HEK293 (cell line): ENCODE measurements around the gene MLLT1.

Experiments
- KLF17 ChIP-seq: fragments of 450-650 bp; formaldehyde crosslinking; IDR thresholded peaks from 2 replicates; pipeline ENCODE4 v1.5.1; 2016; ENCODE audit warnings: missing biosample characterization, missing genetic modification characterization
- MYNN ChIP-seq: fragments of 450-650 bp; formaldehyde crosslinking; IDR thresholded peaks from 2 replicates; pipeline ENCODE4 v1.5.1; 2016; ENCODE audit warnings: missing biosample characterization, missing genetic modification characterization, borderline replicate concordance
- PBX3 ChIP-seq: sonication (generic); formaldehyde crosslinking; IDR thresholded peaks from 2 replicates; pipeline ENCODE4 v1.8.1; 2022; ENCODE audit warnings: mild to moderate bottlenecking, moderate library complexity, missing genetic modification reagents
- RBAK ChIP-seq: fragments of 450-650 bp; formaldehyde crosslinking; IDR thresholded peaks from 2 replicates; pipeline ENCODE4 v1.5.1; 2016; ENCODE audit warnings: missing biosample characterization, missing genetic modification characterization
- REST ChIP-seq: fragments of 450-650 bp; formaldehyde crosslinking; IDR thresholded peaks from 2 replicates; pipeline ENCODE4 v1.5.1; 2016; ENCODE audit warnings: missing biosample characterization, missing genetic modification characterization
- SCRT2 ChIP-seq: fragments of 450-650 bp; formaldehyde crosslinking; IDR thresholded peaks from 2 replicates; pipeline ENCODE4 v1.5.1; 2016; ENCODE audit warnings: missing biosample characterization, missing genetic modification characterization
- SETDB1 ChIP-seq: IDR thresholded peaks from one replicate; pipeline ENCODE4 v1.6.1; 2017; ENCODE audit warnings: mild to moderate bottlenecking, low read length, moderate library complexity, mixed read lengths; ENCODE audit not compliant: insufficient read length
- TRIM28 ChIP-seq: IDR thresholded peaks from 2 replicates; pipeline ENCODE4 v1.6.1; 2011; ENCODE audit warnings: low read length, control low read depth, borderline replicate concordance
- ZBTB44 ChIP-seq: fragments of 450-650 bp; IDR thresholded peaks from 2 replicates; pipeline ENCODE4 v1.5.1; 2018; ENCODE audit warnings: missing biosample characterization, mild to moderate bottlenecking, missing genetic modification characterization
- ZBTB6 ChIP-seq: fragments of 450-650 bp; formaldehyde crosslinking; IDR thresholded peaks from 2 replicates; pipeline ENCODE4 v1.5.1; 2017; ENCODE audit warnings: missing biosample characterization, missing genetic modification characterization
- ZFHX2 ChIP-seq: fragments of 450-650 bp; formaldehyde crosslinking; conservative IDR thresholded peaks from 2 replicates; pipeline ENCODE4 v1.5.1; 2016; ENCODE audit warnings: missing biosample characterization, missing genetic modification characterization
- ZNF112 ChIP-seq: fragments of 450-650 bp; formaldehyde crosslinking; IDR thresholded peaks from 2 replicates; pipeline ENCODE4 v1.5.0; 2017; ENCODE audit warnings: missing biosample characterization, missing genetic modification characterization
- ZNF169 ChIP-seq: fragments of 450-650 bp; formaldehyde crosslinking; IDR thresholded peaks from 2 replicates; pipeline ENCODE4 v1.5.1; 2016; ENCODE audit warnings: missing biosample characterization, missing genetic modification characterization
- ZNF184 ChIP-seq: fragments of 450-650 bp; IDR thresholded peaks from 2 replicates; pipeline ENCODE4 v1.5.1; 2018; ENCODE audit warnings: missing biosample characterization, mild to moderate bottlenecking, missing genetic modification characterization
- ZNF248 ChIP-seq: fragments of 450-650 bp; formaldehyde crosslinking; IDR thresholded peaks from 2 replicates; pipeline ENCODE4 v1.5.1; 2017; ENCODE audit warnings: missing biosample characterization, missing genetic modification characterization
- ZNF26 ChIP-seq: fragments of 450-650 bp; formaldehyde crosslinking; IDR thresholded peaks from 2 replicates; pipeline ENCODE4 v1.5.1; 2016; ENCODE audit warnings: missing biosample characterization, missing genetic modification characterization
- ZNF350 ChIP-seq: fragments of 450-650 bp; formaldehyde crosslinking; IDR thresholded peaks from 2 replicates; pipeline ENCODE4 v1.5.0; 2017; ENCODE audit warnings: missing biosample characterization, mild to moderate bottlenecking, missing genetic modification characterization
- ZNF423 ChIP-seq: fragments of 450-650 bp; formaldehyde crosslinking; IDR thresholded peaks from 2 replicates; pipeline ENCODE4 v1.5.1; 2016; ENCODE audit warnings: missing biosample characterization, missing genetic modification characterization
- ZNF549 ChIP-seq: fragments of 450-650 bp; IDR thresholded peaks from 2 replicates; pipeline ENCODE4 v1.5.1; 2018; ENCODE audit warnings: missing biosample characterization, missing genetic modification characterization, mild to moderate bottlenecking, inconsistent platforms, moderate library complexity
- ZNF558 ChIP-seq: fragments of 450-650 bp; formaldehyde crosslinking; IDR thresholded peaks from 2 replicates; pipeline ENCODE4 v1.5.1; 2016; ENCODE audit warnings: missing biosample characterization, missing genetic modification characterization
- ZNF560 ChIP-seq: fragments of 450-650 bp; formaldehyde crosslinking; IDR thresholded peaks from 2 replicates; pipeline ENCODE4 v1.5.1; 2017; ENCODE audit warnings: missing biosample characterization, missing genetic modification characterization, borderline replicate concordance
- ZNF561 ChIP-seq: fragments of 450-650 bp; IDR thresholded peaks from 2 replicates; pipeline ENCODE4 v1.5.1; 2018; ENCODE audit warnings: missing biosample characterization, missing genetic modification characterization, borderline replicate concordance
- ZNF580 ChIP-seq: fragments of 450-650 bp; formaldehyde crosslinking; IDR thresholded peaks from 2 replicates; pipeline ENCODE4 v1.5.1; 2016; ENCODE audit warnings: missing biosample characterization, missing genetic modification characterization
- ZNF610 ChIP-seq: fragments of 450-650 bp; formaldehyde crosslinking; IDR thresholded peaks from 2 replicates; pipeline ENCODE4 v1.5.1; 2016; ENCODE audit warnings: missing biosample characterization, missing genetic modification characterization, borderline replicate concordance
- ZNF621 ChIP-seq: fragments of 450-650 bp; formaldehyde crosslinking; IDR thresholded peaks from 2 replicates; pipeline ENCODE4 v1.5.1; 2017; ENCODE audit warnings: missing biosample characterization, missing genetic modification characterization
- ZNF658 ChIP-seq: fragments of 450-650 bp; formaldehyde crosslinking; IDR thresholded peaks from 2 replicates; pipeline ENCODE4; 2016; ENCODE audit warnings: missing biosample characterization, missing genetic modification characterization
- ZNF692 ChIP-seq: fragments of 450-650 bp; formaldehyde crosslinking; IDR thresholded peaks from 2 replicates; pipeline ENCODE4 v1.5.1; 2016; ENCODE audit warnings: missing biosample characterization, missing genetic modification characterization

Gene MLLT1

GRCh38 chr19:6292006-6292405, 12.2 kb upstream of the MLLT1 start (continued):
- TF ChIP-seq TRIM28 (peak; percentile 100; the same call in 1 of the 2 replicates), KLF17 (peak; percentile 65; the same call in 1 of the 2 replicates), ZBTB44 (tag by site-specific recombination) (no peak), ZNF248 (tag by site-specific recombination) (peak; percentile 84; the same call in 1 of the 2 replicates), ZNF350 (tag by site-specific recombination) (peak; percentile 71), REST (tag by site-specific recombination) (no peak), ZNF560 (tag by site-specific recombination) (peak; percentile 78; the same call in 1 of the 2 replicates), ZNF621 (tag by site-specific recombination) (peak; percentile 51; the same call in 1 of the 2 replicates), ZNF580 (0 out of 2 replicates have a peak, but pooled peaks have one; percentile 41), ZNF169 (tag by site-specific recombination) (0 out of 2 replicates have a peak, but pooled peaks have one; percentile 75), MYNN (tag by site-specific recombination) (no peak), ZNF692 (tag by site-specific recombination) (no peak), ZFHX2 (no peak), ZNF184 (tag by site-specific recombination) (peak; percentile 69; the same call in 1 of the 2 replicates), ZNF610 (tag by site-specific recombination) (peak; percentile 83), ZNF561 (no peak), RBAK (0 out of 2 replicates have a peak, but pooled peaks have one; percentile 28), SETDB1 (peak; percentile 99), ZNF558 (tag by site-specific recombination) (peak; percentile 81), SCRT2 (no peak), ZNF112 (0 out of 2 replicates have a peak, but pooled peaks have one; percentile 9), PBX3 (no peak), ZNF658 (tag by site-specific recombination) (peak; percentile 80; the same call in 1 of the 2 replicates), ZBTB6 (no peak), ZNF549 (tag by site-specific recombination) (no peak), ZNF26 (tag by site-specific recombination) (peak; percentile 57; the same call in 1 of the 2 replicates), ZNF423 (no peak)
